GM10266 (cell line): ENCODE results near the gene PLCH2.

Experiments
- DNase-seq: peaks from one replicate; pipeline ENCODE4 v3.0.0; 2012; ENCODE audit errors: extremely low spot score
- TF ChIP-seq, protein P1 (sequence below): IDR thresholded peaks from 2 replicates; pipeline ENCODE4 v1.5.1; 2012; ENCODE audit warnings: mild to moderate bottlenecking, low read depth; ENCODE audit not compliant: control insufficient read depth, insufficient read depth; ENCODE audit errors: missing control alignments

Gene PLCH2

DNA sequence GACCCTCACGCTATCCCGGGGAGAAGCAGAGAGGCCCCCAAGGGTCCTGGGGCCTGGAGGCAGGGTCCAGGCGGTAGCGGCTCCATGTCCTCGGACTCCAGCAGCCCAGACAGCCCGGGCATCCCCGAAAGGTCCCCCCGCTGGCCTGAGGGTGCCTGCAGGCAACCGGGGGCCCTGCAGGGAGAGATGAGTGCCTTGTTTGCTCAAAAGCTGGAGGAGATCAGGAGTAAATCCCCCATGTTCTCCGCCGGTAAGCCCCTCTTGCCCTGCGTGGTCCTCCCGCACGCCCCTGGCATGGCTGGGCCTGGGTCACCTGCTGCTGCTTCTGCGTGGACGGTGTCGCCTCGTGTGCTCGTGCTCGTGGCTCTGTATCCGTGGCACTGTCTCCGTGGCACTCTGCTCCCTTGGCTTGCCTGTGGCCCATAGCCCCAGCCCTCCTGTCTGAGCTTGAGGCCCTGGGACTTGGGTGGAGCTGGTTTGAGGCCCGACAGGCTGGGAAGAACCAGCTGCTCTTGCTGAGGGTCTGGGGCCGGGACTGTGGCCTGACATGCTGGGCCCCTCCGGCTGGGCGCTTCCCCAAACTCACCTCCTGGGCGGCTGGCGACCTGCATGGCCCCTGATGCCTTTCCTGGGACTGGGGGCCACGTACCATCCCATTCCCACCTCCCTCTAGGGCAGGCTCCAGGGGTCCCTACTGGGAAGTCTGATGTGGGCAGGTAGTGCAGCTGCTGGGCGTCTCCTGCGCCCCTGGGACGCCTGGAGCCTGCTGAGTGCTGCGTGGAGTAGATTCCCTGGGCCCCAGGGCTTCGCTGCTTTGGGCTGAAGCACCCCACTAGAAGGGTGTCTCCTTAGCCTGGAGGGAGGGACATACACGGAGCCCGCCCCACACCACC lies 26.8 kb downstream of the PLCH2 start:
- TF ChIP-seq, protein P1, sequence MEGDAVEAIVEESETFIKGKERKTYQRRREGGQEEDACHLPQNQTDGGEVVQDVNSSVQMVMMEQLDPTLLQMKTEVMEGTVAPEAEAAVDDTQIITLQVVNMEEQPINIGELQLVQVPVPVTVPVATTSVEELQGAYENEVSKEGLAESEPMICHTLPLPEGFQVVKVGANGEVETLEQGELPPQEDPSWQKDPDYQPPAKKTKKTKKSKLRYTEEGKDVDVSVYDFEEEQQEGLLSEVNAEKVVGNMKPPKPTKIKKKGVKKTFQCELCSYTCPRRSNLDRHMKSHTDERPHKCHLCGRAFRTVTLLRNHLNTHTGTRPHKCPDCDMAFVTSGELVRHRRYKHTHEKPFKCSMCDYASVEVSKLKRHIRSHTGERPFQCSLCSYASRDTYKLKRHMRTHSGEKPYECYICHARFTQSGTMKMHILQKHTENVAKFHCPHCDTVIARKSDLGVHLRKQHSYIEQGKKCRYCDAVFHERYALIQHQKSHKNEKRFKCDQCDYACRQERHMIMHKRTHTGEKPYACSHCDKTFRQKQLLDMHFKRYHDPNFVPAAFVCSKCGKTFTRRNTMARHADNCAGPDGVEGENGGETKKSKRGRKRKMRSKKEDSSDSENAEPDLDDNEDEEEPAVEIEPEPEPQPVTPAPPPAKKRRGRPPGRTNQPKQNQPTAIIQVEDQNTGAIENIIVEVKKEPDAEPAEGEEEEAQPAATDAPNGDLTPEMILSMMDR, result no peak
- no peak for DNase-seq

DNA sequence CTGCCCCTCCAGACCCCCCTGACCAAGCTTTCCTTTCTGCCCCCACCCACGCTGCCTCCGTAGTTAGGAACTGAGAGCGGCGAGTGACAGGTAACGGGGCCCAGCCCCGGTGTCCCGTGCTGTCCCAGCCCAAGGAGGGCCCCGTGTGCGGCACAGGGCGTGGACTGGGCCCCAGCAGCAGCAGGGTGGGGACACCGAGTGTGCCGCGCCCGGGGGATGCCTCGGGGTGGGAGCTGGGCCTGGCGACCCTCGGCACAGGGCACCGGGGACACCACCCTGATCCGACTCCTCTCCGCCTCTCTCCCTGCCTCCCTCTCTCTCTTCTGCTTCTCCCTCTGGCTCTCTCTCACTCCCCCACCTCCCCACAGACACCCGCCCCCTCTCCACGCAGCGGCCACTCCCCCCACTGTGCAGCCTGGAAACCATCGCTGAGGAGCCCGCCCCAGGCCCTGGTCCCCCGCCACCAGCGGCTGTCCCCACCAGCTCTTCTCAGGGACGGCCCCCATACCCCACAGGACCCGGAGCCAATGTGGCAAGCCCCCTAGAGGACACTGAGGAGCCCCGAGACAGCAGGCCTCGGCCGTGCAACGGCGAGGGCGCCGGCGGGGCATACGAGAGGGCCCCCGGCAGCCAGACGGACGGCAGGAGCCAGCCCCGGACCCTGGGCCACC lies 27.6 kb downstream of the PLCH2 start:
- no peak for DNase-seq
- TF ChIP-seq, protein P1, result no peak

DNA sequence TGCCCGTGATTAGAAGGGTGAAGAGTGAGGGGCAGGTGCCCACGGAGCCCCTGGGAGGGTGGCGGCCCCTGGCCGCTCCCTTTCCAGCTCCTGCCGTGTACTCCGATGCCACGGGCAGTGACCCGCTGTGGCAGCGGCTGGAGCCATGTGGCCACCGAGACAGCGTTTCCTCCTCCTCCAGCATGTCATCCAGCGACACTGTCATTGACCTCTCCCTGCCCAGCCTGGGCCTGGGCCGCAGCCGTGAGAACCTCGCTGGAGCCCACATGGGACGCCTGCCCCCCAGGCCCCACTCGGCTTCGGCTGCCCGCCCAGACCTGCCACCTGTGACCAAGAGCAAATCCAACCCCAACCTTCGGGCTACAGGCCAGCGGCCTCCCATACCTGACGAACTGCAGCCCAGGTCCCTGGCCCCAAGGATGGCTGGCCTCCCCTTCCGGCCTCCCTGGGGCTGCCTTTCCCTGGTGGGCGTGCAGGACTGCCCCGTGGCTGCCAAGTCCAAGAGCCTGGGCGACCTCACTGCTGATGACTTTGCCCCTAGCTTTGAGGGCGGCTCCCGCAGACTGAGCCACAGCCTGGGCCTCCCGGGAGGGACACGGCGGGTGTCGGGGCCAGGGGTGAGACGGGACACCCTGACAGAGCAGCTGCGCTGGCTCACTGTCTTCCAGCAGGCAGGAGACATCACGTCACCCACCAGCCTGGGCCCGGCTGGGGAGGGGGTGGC lies 28.3 kb downstream of the PLCH2 start:
- TF ChIP-seq, protein P1, result no peak

DNA sequence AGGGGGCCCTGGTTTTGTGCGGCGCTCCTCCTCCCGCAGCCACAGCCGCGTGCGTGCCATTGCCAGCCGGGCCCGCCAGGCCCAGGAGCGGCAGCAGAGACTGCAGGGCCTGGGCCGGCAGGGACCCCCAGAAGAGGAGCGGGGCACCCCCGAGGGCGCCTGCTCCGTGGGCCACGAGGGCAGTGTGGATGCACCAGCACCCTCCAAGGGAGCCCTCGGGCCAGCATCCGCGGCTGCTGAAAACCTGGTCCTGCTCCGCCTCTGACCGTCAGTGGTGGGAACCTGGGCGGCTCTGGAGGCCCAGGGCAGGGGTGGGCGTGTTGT lies 28.8 kb downstream of the PLCH2 start:
- no peak for DNase-seq
- TF ChIP-seq, protein P1, result no peak

More for the DNA sequence above, 28.3 kb downstream of the PLCH2 start:
- DNase-seq, result no peak

DNA sequence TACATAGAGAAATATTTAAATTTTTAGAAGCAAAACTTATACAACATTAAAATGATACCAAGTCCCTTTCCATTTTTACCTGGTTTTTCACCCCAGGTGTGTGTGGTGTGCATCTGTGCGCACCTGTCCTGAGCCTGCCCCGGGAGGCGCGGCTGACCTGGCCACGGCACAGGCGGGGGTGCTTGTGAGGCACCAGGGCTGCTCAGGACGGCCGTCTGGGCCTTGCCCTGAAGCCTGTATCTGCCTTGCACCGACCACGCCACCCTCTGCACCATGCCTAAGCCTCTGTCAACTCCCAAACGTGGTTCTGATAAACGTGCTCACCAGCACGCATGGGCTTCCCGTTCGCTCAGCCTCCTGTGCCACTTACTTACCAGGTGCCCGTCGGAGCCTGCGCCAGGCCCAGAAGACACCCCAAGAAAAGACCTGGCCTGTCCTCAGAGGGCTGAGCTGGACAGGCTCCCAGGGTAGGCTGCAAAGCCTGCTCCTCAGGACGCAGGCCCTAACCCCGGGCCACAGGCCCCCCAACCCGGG lies 29.4 kb downstream of the PLCH2 start:
- TF ChIP-seq, protein P1, result no peak
- no peak for DNase-seq

DNA sequence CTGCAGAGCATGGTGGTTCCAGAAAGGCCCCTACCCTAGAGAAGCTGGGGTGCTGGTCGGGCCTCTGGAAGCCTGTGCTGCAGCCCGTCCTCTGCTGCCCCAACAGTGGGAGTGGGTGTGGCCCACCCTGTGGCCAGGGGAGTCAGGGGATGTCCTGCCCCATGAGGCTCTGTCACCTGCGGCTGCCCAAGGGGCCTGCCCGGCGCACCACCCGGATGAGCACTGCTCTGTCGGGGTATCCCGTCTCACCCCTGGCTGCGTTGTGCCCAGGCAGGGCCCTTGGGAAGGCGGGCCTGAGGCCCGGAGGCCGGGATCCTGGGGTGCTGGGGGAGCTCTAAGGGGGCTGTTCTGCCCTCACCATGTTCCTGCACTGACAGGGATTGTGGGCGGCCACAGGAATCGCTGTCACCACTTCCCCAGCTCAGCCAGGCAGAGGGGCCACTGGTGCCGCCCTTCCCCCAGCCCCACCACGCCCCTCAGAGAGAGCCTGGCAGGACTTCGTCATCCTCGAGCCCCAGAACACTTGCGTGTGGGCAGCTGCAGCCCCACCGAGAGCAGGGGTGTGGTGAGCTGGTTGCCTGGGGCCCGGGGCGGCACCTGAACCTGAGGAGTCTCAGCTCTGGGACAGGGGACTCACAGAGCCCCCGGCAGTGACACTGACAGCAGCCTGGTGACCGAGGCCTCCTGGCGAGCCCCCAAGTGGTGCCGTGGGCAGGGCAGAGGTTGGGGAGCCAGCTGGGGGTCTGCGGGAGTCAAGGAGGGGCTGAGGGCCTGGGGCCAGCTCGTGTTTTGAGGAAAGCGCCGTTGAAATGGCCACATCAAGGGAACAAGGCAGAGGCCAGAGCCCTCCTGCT lies 30.1 kb downstream of the PLCH2 start:
- TF ChIP-seq, protein P1, result no peak
- no peak for DNase-seq
